Neuronal stem cell (in vitro differentiated cells): ENCODE results near the gene TNS1.
A peak's percentile ranks its signal among the peaks of the same experiment; 100 is the strongest.

Experiments used
- DNase-seq: peaks from one replicate; pipeline ENCODE4 v3.0.0-alpha.2; 2013; ENCODE audit warnings: low spot score
- H2AFZ ChIP-seq: one replicate; pipeline ENCODE4 v1.6.1; 2013; ENCODE audit warnings: mild to moderate bottlenecking, low read length, inconsistent platforms
- H2AK5ac ChIP-seq: 2 replicates; pipeline ENCODE4 v1.6.1; 2013; ENCODE audit warnings: low read depth, mild to moderate bottlenecking, inconsistent platforms, low read length, moderate library complexity, mixed read lengths
- H2BK120ac ChIP-seq: 2 replicates; pipeline ENCODE4 v1.6.1; 2013; ENCODE audit warnings: low read depth, mild to moderate bottlenecking, inconsistent platforms, low read length, moderate library complexity, mixed read lengths
- H2BK12ac ChIP-seq: one replicate; pipeline ENCODE4 v1.6.1; 2013; ENCODE audit warnings: low read length, inconsistent platforms
- H2BK15ac ChIP-seq: 2 replicates; pipeline ENCODE4 v1.6.1; 2013; ENCODE audit warnings: mild to moderate bottlenecking, low read length, inconsistent platforms, mixed read lengths
- H2BK5ac ChIP-seq: one replicate; pipeline ENCODE4 v1.6.1; 2013; ENCODE audit warnings: inconsistent platforms, mild to moderate bottlenecking, low read length, moderate library complexity
- H3K14ac ChIP-seq: one replicate; pipeline ENCODE4 v1.6.1; 2013; ENCODE audit warnings: low read length, inconsistent platforms
- H3K18ac ChIP-seq: 2 replicates; pipeline ENCODE4 v1.6.1; 2013; ENCODE audit warnings: low read length, inconsistent platforms
- H3K23ac ChIP-seq: 2 replicates; pipeline ENCODE4 v1.6.1; 2013; ENCODE audit warnings: low read depth, mild to moderate bottlenecking, mixed read lengths, low read length, inconsistent platforms; ENCODE audit not compliant: poor library complexity
- H3K27ac ChIP-seq: replicated peaks from 3 replicates; pipeline ENCODE4 v1.5.1; 2013; ENCODE audit warnings: low read length, inconsistent platforms
- H3K27me3 ChIP-seq, 3 experiments: 2 replicates each; pipeline ENCODE4 v1.6.1; 2013; ENCODE audit warnings: low read length in 3 of 3, mild to moderate bottlenecking in 2 of 3, inconsistent platforms in 1 of 3, low read depth in 1 of 3, mixed read lengths in 1 of 3, moderate library complexity in 1 of 3; ENCODE audit not compliant: control insufficient read depth in 3 of 3, insufficient read depth in 3 of 3
- H3K36me3 ChIP-seq, 2 donors: replicated peaks in 1 of 2; 2 replicates each; pipeline ENCODE4 v1.6.1; 2013; ENCODE audit warnings: low read length in 2 of 2; ENCODE audit not compliant: control insufficient read depth in 2 of 2, insufficient read depth in 2 of 2
- H3K4ac ChIP-seq: 2 replicates; pipeline ENCODE4 v1.6.1; 2013; ENCODE audit warnings: inconsistent platforms, mild to moderate bottlenecking, low read length, moderate library complexity
- H3K4me1 ChIP-seq, 2 donors: 1 replicate in 1 of 2; 2 replicates in 1 of 2; pipeline ENCODE4 v1.6.1; 2013; ENCODE audit warnings: low read length in 2 of 2, low read depth in 1 of 2; ENCODE audit not compliant: control insufficient read depth in 2 of 2, insufficient read depth in 1 of 2
- H3K4me2 ChIP-seq: one replicate; pipeline ENCODE4 v1.6.1; 2013; ENCODE audit warnings: mild to moderate bottlenecking, low read length, inconsistent platforms; ENCODE audit not compliant: insufficient read depth, poor library complexity, severe bottlenecking
- H3K4me3 ChIP-seq, 2 donors: 2 replicates each; pipeline ENCODE4 v1.5.1; 2013; ENCODE audit warnings: low read length in 2 of 2, mild to moderate bottlenecking in 2 of 2, inconsistent platforms in 1 of 2, moderate library complexity in 1 of 2
- H3K79me1 ChIP-seq: one replicate; pipeline ENCODE4 v1.6.1; 2013; ENCODE audit warnings: low read depth, mild to moderate bottlenecking, inconsistent platforms, low read length, moderate library complexity
- H3K9ac ChIP-seq: one replicate; pipeline ENCODE4 v1.6.1; 2013; ENCODE audit warnings: mild to moderate bottlenecking, low read depth, low read length, inconsistent platforms; ENCODE audit not compliant: poor library complexity
- H3K9me3 ChIP-seq, 2 donors: replicated peaks in 1 of 2; 2 replicates each; pipeline versions ENCODE3 to v1.6.1; 2013; ENCODE audit warnings: low read length in 2 of 2, mild to moderate bottlenecking in 2 of 2, inconsistent platforms in 1 of 2, low read depth in 1 of 2, mixed read lengths in 1 of 2, moderate library complexity in 1 of 2; ENCODE audit not compliant: control insufficient read depth in 2 of 2, insufficient read depth in 1 of 2
- H4K8ac ChIP-seq: one replicate; pipeline ENCODE4 v1.6.1; 2013; ENCODE audit warnings: low read depth, mild to moderate bottlenecking, inconsistent platforms, low read length, moderate library complexity
- H4K91ac ChIP-seq: one replicate; pipeline ENCODE4 v1.6.1; 2013; ENCODE audit warnings: low read length, low read depth, mild to moderate bottlenecking, inconsistent platforms; ENCODE audit not compliant: poor library complexity
- WGBS, 2 donors: extraction: QIAGEN DNeasy Blood & Tissue Kit; methylation state at CpG; one replicate each; pipeline ENCODE4 v1.1.7; 2013; ENCODE audit warnings: missing lambda C conversion rate in 2 of 2, mixed read lengths in 1 of 2; ENCODE audit not compliant: insufficient read length in 2 of 2, insufficient replicate concordance in 1 of 2; ENCODE audit errors: extremely low coverage in 2 of 2; 5-methylcytosine and 5-hydroxymethylcytosine counted together

TNS1 gene

GRCh38 chr2:217807025-217807424 is 195.8 kb downstream of the TNS1 start:
- Histone ChIP-seq H3K4ac (no peak overlapping the region), H3K14ac (no peak overlapping the region), H3K9me3 (peaks cover 0 to 5% of the 10 kb centered on the region in 2 donors), H2BK5ac (no peak overlapping the region), H2BK120ac (no peak overlapping the region), H3K23ac (no peak overlapping the region), H4K8ac (no peak overlapping the region), H2BK12ac (no peak overlapping the region), H3K4me2 (no peak overlapping the region), H2BK15ac (no peak overlapping the region), H3K4me3 (no peak overlapping the region), H2AFZ (no peak overlapping the region), H3K27me3 (peaks cover 0 to 4% (median 0%) of the 10 kb centered on the region in 3 experiments), H4K91ac (no peak overlapping the region), H3K18ac (no peak overlapping the region), H3K79me1 (peaks cover 3% of the 10 kb centered on the region), H3K27ac (no peak overlapping the region), H3K36me3 (peaks cover 0 to 2% of the 10 kb centered on the region in 2 donors), H2AK5ac (no peak overlapping the region), H3K9ac (no peak overlapping the region), H3K4me1 (peaks cover 1 to 4% of the 10 kb centered on the region in 2 donors)
- WGBS, 2 donors: no CpG with 5 or more reads among the region's 3 CpGs
- DNase-seq: no peak

DNA sequence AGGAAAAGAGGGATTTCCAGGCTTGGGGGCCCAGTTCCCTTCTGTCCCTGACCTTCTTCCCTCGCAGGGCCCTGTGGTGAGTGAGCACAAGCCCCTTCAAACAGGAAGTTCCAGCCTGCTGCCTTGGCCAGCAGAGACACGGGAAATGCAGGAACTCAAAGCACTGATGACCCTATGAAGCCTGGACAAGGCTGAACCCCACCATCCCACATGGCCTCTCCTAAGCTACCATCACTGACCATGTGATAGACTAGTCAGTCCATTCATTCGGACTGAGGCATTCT is 196.4 kb downstream of the TNS1 start:
- Histone ChIP-seq H3K23ac (no peak overlapping the region), H2AFZ (no peak overlapping the region), H2BK120ac (no peak overlapping the region), H3K4me2 (no peak overlapping the region), H3K27ac (no peak overlapping the region), H4K8ac (no peak overlapping the region), H2AK5ac (no peak overlapping the region), H2BK12ac (no peak overlapping the region), H4K91ac (no peak overlapping the region), H3K14ac (no peak overlapping the region), H3K4me1 (peaks cover 1 to 4% of the 10 kb centered on the region in 2 donors), H3K4ac (no peak overlapping the region), H3K79me1 (peaks cover 3% of the 10 kb centered on the region), H3K4me3 (peak overlapping the region in 1 of 2 donors; percentile 5), H3K27me3 (peaks cover 0 to 5% (median 0%) of the 10 kb centered on the region in 3 experiments), H3K9ac (no peak overlapping the region), H2BK5ac (no peak overlapping the region), H3K36me3 (peaks cover 0 to 2% of the 10 kb centered on the region in 2 donors), H3K18ac (no peak overlapping the region), H3K9me3 (peaks cover 0 to 5% of the 10 kb centered on the region in 2 donors), H2BK15ac (no peak overlapping the region)
- DNase-seq: no peak
- WGBS, 2 donors: no CpG with 5 or more reads among the region's 3 CpGs

DNA sequence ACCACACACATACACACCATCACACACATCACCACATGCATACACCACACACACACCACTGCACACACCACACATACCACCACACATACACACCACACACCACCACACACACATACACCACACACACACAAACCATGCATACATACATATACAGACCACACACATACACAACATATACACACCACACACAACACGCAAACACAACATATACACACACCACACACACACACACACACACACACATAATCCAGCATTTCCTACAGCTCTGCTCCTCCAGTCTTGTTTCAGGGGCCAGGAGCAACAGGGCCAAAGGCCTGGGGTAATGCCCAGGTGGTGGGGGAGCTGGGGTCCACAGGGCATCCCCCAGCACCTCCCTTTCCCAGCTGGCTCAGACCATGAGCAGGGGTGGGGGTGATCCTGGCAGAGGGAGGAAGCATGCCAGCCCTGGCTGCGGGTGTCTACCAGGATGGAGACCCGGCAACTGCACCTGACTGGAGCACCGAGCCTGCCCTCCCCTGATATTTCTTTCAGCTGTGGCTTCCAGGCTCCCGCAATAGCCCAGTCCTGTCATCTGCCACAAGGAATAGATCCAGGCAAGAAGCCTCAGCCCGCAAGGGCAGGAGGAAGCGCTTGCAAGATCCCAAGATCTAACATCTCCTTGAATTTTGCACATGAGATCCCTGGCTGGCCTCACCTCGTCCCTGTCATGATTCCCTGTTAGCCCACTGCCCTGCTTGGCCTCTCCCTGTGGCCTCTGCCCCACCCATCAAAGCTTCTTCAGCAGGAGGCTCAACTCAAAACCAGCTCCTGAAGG is 196.9 kb downstream of the TNS1 start:
- Histone ChIP-seq H3K9ac (peak overlapping the region; percentile 73), H4K8ac (no peak overlapping the region), H2BK5ac (no peak overlapping the region), H3K79me1 (peaks cover 3% of the 10 kb centered on the region), H2BK120ac (no peak overlapping the region), H3K4me1 (peaks cover 6 to 7% of the 10 kb centered on the region in 2 donors), H2AK5ac (no peak overlapping the region), H3K18ac (peak overlapping the region; percentile 70), H2AFZ (no peak overlapping the region), H3K4me2 (no peak overlapping the region), H3K4me3 (peak overlapping the region in 1 of 2 donors; percentile 71), H4K91ac (peak overlapping the region; percentile 38), H3K14ac (peak overlapping the region; percentile 44), H2BK12ac (no peak overlapping the region), H3K36me3 (peaks cover 0 to 2% of the 10 kb centered on the region in 2 donors), H3K4ac (no peak overlapping the region), H3K27me3 (peaks cover 0 to 4% (median 0%) of the 10 kb centered on the region in 3 experiments), H3K27ac (no peak overlapping the region), H3K9me3 (peaks cover 0 to 5% of the 10 kb centered on the region in 2 donors), H2BK15ac (no peak overlapping the region), H3K23ac (peak overlapping the region; percentile 87)
- no peak for DNase-seq
- 100% methylated on average over 1 of the region's 8 CpGs; no CpG with 5 or more reads in 1 of the 2 donors for WGBS, 2 donors

DNA sequence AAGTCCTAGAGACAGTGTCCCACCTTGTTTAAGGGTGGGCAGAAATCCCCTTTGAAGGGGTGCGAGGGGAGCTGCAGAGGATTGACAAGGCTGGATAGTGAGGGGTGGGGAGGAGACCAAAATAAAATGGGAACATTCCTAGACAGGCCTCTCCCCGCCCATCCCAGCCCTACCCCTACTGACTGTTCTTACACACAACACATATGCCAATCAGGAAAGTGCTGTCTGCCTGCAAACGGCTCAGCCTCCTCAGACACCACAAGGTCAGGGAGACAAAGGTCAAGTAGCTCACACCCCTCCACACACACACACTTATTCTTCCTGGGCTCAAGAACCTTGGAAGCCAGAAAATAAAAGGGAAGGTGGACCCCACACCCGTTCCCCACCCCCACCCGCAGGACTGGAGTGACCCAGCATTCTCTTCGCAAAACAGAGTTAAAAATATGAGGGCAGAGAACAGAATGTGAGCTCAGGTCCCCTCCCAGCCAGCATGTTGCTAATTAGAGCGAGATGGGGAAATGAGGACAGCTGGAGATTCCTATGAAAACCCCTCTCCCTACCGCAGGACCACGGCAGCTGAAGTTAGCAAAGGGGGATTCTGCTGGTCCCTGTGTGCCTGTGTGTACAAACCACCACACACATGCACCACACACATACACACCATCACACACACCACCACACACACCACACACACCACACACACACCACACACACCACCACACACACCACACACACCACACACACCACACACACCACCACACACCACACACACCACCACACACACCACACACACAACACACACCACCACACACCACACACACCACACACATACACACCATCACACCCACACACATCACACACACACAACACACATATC is 197.8 kb downstream of the TNS1 start:
- Histone ChIP-seq H2BK12ac (no peak overlapping the region), H3K4me1 (peaks cover 7 to 9% of the 10 kb centered on the region in 2 donors), H3K27me3 (peaks cover 0 to 4% (median 0%) of the 10 kb centered on the region in 3 experiments), H3K4me3 (peak overlapping the region in 1 of 2 donors; percentile 71), H4K91ac (peak overlapping the region; percentile 38), H2BK120ac (no peak overlapping the region), H2AK5ac (no peak overlapping the region), H3K36me3 (peaks cover 0 to 2% of the 10 kb centered on the region in 2 donors), H3K18ac (no peak overlapping the region), H3K14ac (peak overlapping the region; percentile 44), H3K9ac (peak overlapping the region; percentile 64), H3K9me3 (peaks cover 0 to 5% of the 10 kb centered on the region in 2 donors), H2AFZ (no peak overlapping the region), H3K23ac (peak overlapping the region; percentile 87), H4K8ac (no peak overlapping the region), H3K4ac (no peak overlapping the region), H2BK15ac (no peak overlapping the region), H3K4me2 (no peak overlapping the region), H2BK5ac (no peak overlapping the region), H3K27ac (no peak overlapping the region), H3K79me1 (peaks cover 3% of the 10 kb centered on the region)
- no peak for DNase-seq
- WGBS, 2 donors: no CpG with 5 or more reads among the region's 9 CpGs
